ENCODE results near the gene SCN4B.

SCN4B gene

GRCh38 chr11:118109231-118109630 lies 43.4 kb downstream of the SCN4B start:
- Histone ChIP-seq H2AFZ (ENCODE audit: low read length) (no peak overlapping the region), H2BK12ac (ENCODE audit: low read length) (no peak overlapping the region), H3K9ac (ENCODE audit: low read depth, low read length, poor library complexity) (no peak overlapping the region), H3K4ac (ENCODE audit: low read length) (no peak overlapping the region), H3K27me3 (ENCODE audit: control insufficient read depth in 3 of 3, insufficient read depth in 3 of 3, low read depth in 1 of 3, low read length in 3 of 3) (peaks cover 0 to 24% (median 0%) of the 10 kb centered on the region in 3 experiments), H3K36me3 (replicated peaks in 1 of 2; ENCODE audit: control insufficient read depth in 2 of 2, insufficient read depth in 2 of 2, low read length in 2 of 2) (no peaks in the 10 kb centered on the region), H3K9me3 (replicated peaks in 1 of 2; ENCODE audit: control insufficient read depth in 2 of 2, insufficient read depth in 1 of 2, low read depth in 1 of 2, low read length in 2 of 2) (no peaks in the 10 kb centered on the region), H3K4me1 (ENCODE audit: control insufficient read depth in 2 of 2, insufficient read depth in 1 of 2, low read depth in 1 of 2, low read length in 2 of 2) (peaks cover 0 to 2% of the 10 kb centered on the region in 2 donors), H2BK5ac (ENCODE audit: low read length) (no peak overlapping the region), H3K18ac (ENCODE audit: low read length) (no peak overlapping the region), H3K79me1 (ENCODE audit: low read depth, low read length) (no peaks in the 10 kb centered on the region), H3K27ac (replicated peaks; ENCODE audit: low read length) (no peak overlapping the region), H2BK120ac (ENCODE audit: low read depth, low read length) (no peak overlapping the region), H3K14ac (ENCODE audit: low read length) (no peak overlapping the region), H2BK15ac (ENCODE audit: low read length) (no peak overlapping the region), H2AK5ac (ENCODE audit: low read depth, low read length) (no peak overlapping the region), H4K8ac (ENCODE audit: low read depth, low read length) (no peak overlapping the region), H4K91ac (ENCODE audit: low read depth, low read length, poor library complexity) (no peak overlapping the region), H3K23ac (ENCODE audit: low read depth, low read length, poor library complexity) (no peak overlapping the region), H3K4me2 (ENCODE audit: insufficient read depth, low read length, poor library complexity, severe bottlenecking) (no peak overlapping the region), H3K4me3 (ENCODE audit: low read length in 2 of 2) (no peak overlapping the region)
- WGBS, 2 donors (ENCODE audit: extremely low coverage in 2 of 2, insufficient read length in 2 of 2, insufficient replicate concordance in 1 of 2) = no CpG with 5 or more reads among the region's 2 CpGs
- no peak for DNase-seq (ENCODE audit: low spot score)

DNA sequence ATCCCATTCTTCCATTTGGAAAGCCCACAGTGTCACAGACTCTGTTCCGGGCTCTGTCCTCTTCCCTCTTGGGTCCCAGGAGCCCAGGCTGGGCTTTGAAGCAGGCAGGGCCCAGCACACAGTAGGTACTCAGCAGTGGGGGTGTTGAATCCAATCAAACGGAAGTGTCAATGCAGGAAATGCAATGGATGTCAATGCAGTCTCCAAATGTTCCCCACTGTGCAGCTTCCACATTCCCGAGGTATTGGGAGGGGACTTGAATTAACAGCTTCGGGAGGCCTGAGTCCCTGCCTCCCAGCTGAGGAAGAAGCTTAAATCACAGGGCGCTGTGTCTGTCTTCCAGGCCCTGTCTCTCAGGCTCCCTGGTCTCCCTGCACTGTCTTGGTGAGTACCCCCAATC lies 44.1 kb downstream of the SCN4B start:
- H3K36me3 ChIP-seq (replicated peaks in 1 of 2; ENCODE audit: control insufficient read depth in 2 of 2, insufficient read depth in 2 of 2, low read length in 2 of 2) = no peaks in the 10 kb centered on the region
- H2BK12ac ChIP-seq (ENCODE audit: low read length) = no peak overlapping the region
- H2AFZ ChIP-seq (ENCODE audit: low read length) = no peak overlapping the region
- no peak overlapping the region for H3K14ac ChIP-seq (ENCODE audit: low read length)
- peaks cover 0 to 2% of the 10 kb centered on the region in 2 donors for H3K4me1 ChIP-seq (ENCODE audit: control insufficient read depth in 2 of 2, insufficient read depth in 1 of 2, low read depth in 1 of 2, low read length in 2 of 2)
- H3K4me2 ChIP-seq (ENCODE audit: insufficient read depth, low read length, poor library complexity, severe bottlenecking) = no peak overlapping the region
- no CpG with 5 or more reads among the region's 5 CpGs for WGBS, 2 donors (ENCODE audit: extremely low coverage in 2 of 2, insufficient read length in 2 of 2, insufficient replicate concordance in 1 of 2)
- H2BK5ac ChIP-seq (ENCODE audit: low read length) = no peak overlapping the region
- H4K91ac ChIP-seq (ENCODE audit: low read depth, low read length, poor library complexity) = no peak overlapping the region
- no peak overlapping the region for H3K27ac ChIP-seq (replicated peaks; ENCODE audit: low read length)
- no peaks in the 10 kb centered on the region for H3K79me1 ChIP-seq (ENCODE audit: low read depth, low read length)
- no peak overlapping the region for H3K9ac ChIP-seq (ENCODE audit: low read depth, low read length, poor library complexity)
- no peak overlapping the region for H2BK120ac ChIP-seq (ENCODE audit: low read depth, low read length)
- no peak overlapping the region for H3K4ac ChIP-seq (ENCODE audit: low read length)
- H3K4me3 ChIP-seq (ENCODE audit: low read length in 2 of 2) = no peak overlapping the region
- H2BK15ac ChIP-seq (ENCODE audit: low read length) = no peak overlapping the region
- no peak overlapping the region for H3K23ac ChIP-seq (ENCODE audit: low read depth, low read length, poor library complexity)
- DNase-seq (ENCODE audit: low spot score) = no peak
- peaks cover 0 to 24% (median 0%) of the 10 kb centered on the region in 3 experiments for H3K27me3 ChIP-seq (ENCODE audit: control insufficient read depth in 3 of 3, insufficient read depth in 3 of 3, low read depth in 1 of 3, low read length in 3 of 3)
- H4K8ac ChIP-seq (ENCODE audit: low read depth, low read length) = no peak overlapping the region
- no peaks in the 10 kb centered on the region for H3K9me3 ChIP-seq (replicated peaks in 1 of 2; ENCODE audit: control insufficient read depth in 2 of 2, insufficient read depth in 1 of 2, low read depth in 1 of 2, low read length in 2 of 2)
- H2AK5ac ChIP-seq (ENCODE audit: low read depth, low read length) = no peak overlapping the region
- no peak overlapping the region for H3K18ac ChIP-seq (ENCODE audit: low read length)

GRCh38 chr11:118106789-118107335 lies 45.8 kb downstream of the SCN4B start:
- H2BK12ac ChIP-seq (ENCODE audit: low read length) = no peak overlapping the region
- H3K79me1 ChIP-seq (ENCODE audit: low read depth, low read length) = no peaks in the 10 kb centered on the region
- H3K14ac ChIP-seq (ENCODE audit: low read length) = no peak overlapping the region
- no peak overlapping the region for H4K91ac ChIP-seq (ENCODE audit: low read depth, low read length, poor library complexity)
- no peak overlapping the region for H3K4ac ChIP-seq (ENCODE audit: low read length)
- H3K36me3 ChIP-seq (replicated peaks in 1 of 2; ENCODE audit: control insufficient read depth in 2 of 2, insufficient read depth in 2 of 2, low read length in 2 of 2) = no peaks in the 10 kb centered on the region
- no peak overlapping the region for H2BK15ac ChIP-seq (ENCODE audit: low read length)
- H4K8ac ChIP-seq (ENCODE audit: low read depth, low read length) = no peak overlapping the region
- H2AK5ac ChIP-seq (ENCODE audit: low read depth, low read length) = no peak overlapping the region
- no peak overlapping the region for H3K18ac ChIP-seq (ENCODE audit: low read length)
- H3K4me2 ChIP-seq (ENCODE audit: insufficient read depth, low read length, poor library complexity, severe bottlenecking) = no peak overlapping the region
- WGBS, 2 donors (ENCODE audit: extremely low coverage in 2 of 2, insufficient read length in 2 of 2, insufficient replicate concordance in 1 of 2) = no CpG with 5 or more reads among the region's 2 CpGs
- no peaks in the 10 kb centered on the region for H3K9me3 ChIP-seq (replicated peaks in 1 of 2; ENCODE audit: control insufficient read depth in 2 of 2, insufficient read depth in 1 of 2, low read depth in 1 of 2, low read length in 2 of 2)
- no peak overlapping the region for H2BK120ac ChIP-seq (ENCODE audit: low read depth, low read length)
- H3K23ac ChIP-seq (ENCODE audit: low read depth, low read length, poor library complexity) = no peak overlapping the region
- H2BK5ac ChIP-seq (ENCODE audit: low read length) = no peak overlapping the region
- H3K9ac ChIP-seq (ENCODE audit: low read depth, low read length, poor library complexity) = no peak overlapping the region
- H2AFZ ChIP-seq (ENCODE audit: low read length) = no peak overlapping the region
- no peak overlapping the region for H3K27ac ChIP-seq (replicated peaks; ENCODE audit: low read length)
- no peak for DNase-seq (ENCODE audit: low spot score)
- peaks cover 0 to 24% (median 0%) of the 10 kb centered on the region in 3 experiments for H3K27me3 ChIP-seq (ENCODE audit: control insufficient read depth in 3 of 3, insufficient read depth in 3 of 3, low read depth in 1 of 3, low read length in 3 of 3)
- no peak overlapping the region for H3K4me3 ChIP-seq (ENCODE audit: low read length in 2 of 2)
- peaks cover 0 to 2% of the 10 kb centered on the region in 2 donors for H3K4me1 ChIP-seq (ENCODE audit: control insufficient read depth in 2 of 2, insufficient read depth in 1 of 2, low read depth in 1 of 2, low read length in 2 of 2)

- H3K4me2 ChIP-seq (ENCODE audit: insufficient read depth, low read length, poor library complexity, severe bottlenecking) = no peak overlapping the region
- no peak overlapping the region for H4K91ac ChIP-seq (ENCODE audit: low read depth, low read length, poor library complexity)
- H3K9me3 ChIP-seq (replicated peaks in 1 of 2; ENCODE audit: control insufficient read depth in 2 of 2, insufficient read depth in 1 of 2, low read depth in 1 of 2, low read length in 2 of 2) = no peaks in the 10 kb centered on the region
- peaks cover 0 to 29% (median 0%) of the 10 kb centered on the region in 3 experiments for H3K27me3 ChIP-seq (ENCODE audit: control insufficient read depth in 3 of 3, insufficient read depth in 3 of 3, low read depth in 1 of 3, low read length in 3 of 3)
- no peak overlapping the region for H2AFZ ChIP-seq (ENCODE audit: low read length)
- no CpG with 5 or more reads among the region's 4 CpGs for WGBS, 2 donors (ENCODE audit: extremely low coverage in 2 of 2, insufficient read length in 2 of 2, insufficient replicate concordance in 1 of 2)
- no peak overlapping the region for H3K4ac ChIP-seq (ENCODE audit: low read length)
- no peak overlapping the region for H4K8ac ChIP-seq (ENCODE audit: low read depth, low read length)
- no peak overlapping the region for H2AK5ac ChIP-seq (ENCODE audit: low read depth, low read length)
- H2BK5ac ChIP-seq (ENCODE audit: low read length) = no peak overlapping the region
- no peaks in the 10 kb centered on the region for H3K36me3 ChIP-seq (replicated peaks in 1 of 2; ENCODE audit: control insufficient read depth in 2 of 2, insufficient read depth in 2 of 2, low read length in 2 of 2)
- peak overlapping the region; percentile 70 for H3K18ac ChIP-seq (ENCODE audit: low read length)
- peaks cover 0 to 2% of the 10 kb centered on the region in 2 donors for H3K4me1 ChIP-seq (ENCODE audit: control insufficient read depth in 2 of 2, insufficient read depth in 1 of 2, low read depth in 1 of 2, low read length in 2 of 2)
- H3K79me1 ChIP-seq (ENCODE audit: low read depth, low read length) = no peaks in the 10 kb centered on the region
- DNase-seq (ENCODE audit: low spot score) = no peak
- no peak overlapping the region for H3K23ac ChIP-seq (ENCODE audit: low read depth, low read length, poor library complexity)
- no peak overlapping the region for H2BK120ac ChIP-seq (ENCODE audit: low read depth, low read length)
- H2BK15ac ChIP-seq (ENCODE audit: low read length) = no peak overlapping the region
- H2BK12ac ChIP-seq (ENCODE audit: low read length) = no peak overlapping the region
- no peak overlapping the region for H3K27ac ChIP-seq (replicated peaks; ENCODE audit: low read length)
- H3K4me3 ChIP-seq (ENCODE audit: low read length in 2 of 2) = no peak overlapping the region
- no peak overlapping the region for H3K14ac ChIP-seq (ENCODE audit: low read length)
- H3K9ac ChIP-seq (ENCODE audit: low read depth, low read length, poor library complexity) = no peak overlapping the region
Measured at GRCh38 chr11:118105657-118106305, 46.8 kb downstream of the SCN4B start.
